ENCODE measurements around the gene DPF1.

DPF1 gene

GRCh38 chr19:38190061-38190460 is 34.0 kb downstream of the DPF1 start:
- DNase-seq (ENCODE audit: low spot score) = no peak
- TF ChIP-seq CTCF (IDR thresholded peaks at IDR 0.05; ENCODE audit: borderline replicate concordance, control extremely low read depth, extremely low read depth, insufficient read depth, missing control alignments) = no peak
- in situ Hi-C loops (cut with MboI; ENCODE audit: low sequenced_read_pairs, unreplicated experiment) = no loop called here

GRCh38 chr19:38185562-38185961 is 38.5 kb downstream of the DPF1 start:
- no peak for TF ChIP-seq CTCF (IDR thresholded peaks at IDR 0.05; ENCODE audit: borderline replicate concordance, control extremely low read depth, extremely low read depth, insufficient read depth, missing control alignments)
- no peak for DNase-seq (ENCODE audit: low spot score)
- in situ Hi-C loops (cut with MboI; ENCODE audit: low sequenced_read_pairs, unreplicated experiment) = no loop called here

- no peak for TF ChIP-seq CTCF (IDR thresholded peaks at IDR 0.05; ENCODE audit: borderline replicate concordance, control extremely low read depth, extremely low read depth, insufficient read depth, missing control alignments)
- no peak for DNase-seq (ENCODE audit: low spot score)
- in situ Hi-C loops (cut with MboI; ENCODE audit: low sequenced_read_pairs, unreplicated experiment) = no loop called here
These were observed 39.2 kb downstream of the DPF1 start for GRCh38 chr19:38184815-38185214.

- in situ Hi-C loops (cut with MboI; ENCODE audit: low sequenced_read_pairs, unreplicated experiment) = no loop called here
- TF ChIP-seq CTCF (IDR thresholded peaks at IDR 0.05; ENCODE audit: borderline replicate concordance, control extremely low read depth, extremely low read depth, insufficient read depth, missing control alignments) = no peak
- no peak for DNase-seq (ENCODE audit: low spot score)
These were observed 40.6 kb downstream of the DPF1 start for GRCh38 chr19:38183251-38183897.

GRCh38 chr19:38182536-38183210 is 41.3 kb downstream of the DPF1 start:
- DNase-seq (ENCODE audit: low spot score) = no peak
- in situ Hi-C loops (cut with MboI; ENCODE audit: low sequenced_read_pairs, unreplicated experiment) = no loop called here
- no peak for TF ChIP-seq CTCF (IDR thresholded peaks at IDR 0.05; ENCODE audit: borderline replicate concordance, control extremely low read depth, extremely low read depth, insufficient read depth, missing control alignments)

GRCh38 chr19:38180071-38180470 is 44.0 kb downstream of the DPF1 start:
- TF ChIP-seq CTCF (IDR thresholded peaks at IDR 0.05; ENCODE audit: borderline replicate concordance, control extremely low read depth, extremely low read depth, insufficient read depth, missing control alignments) = no peak
- in situ Hi-C loops (cut with MboI; ENCODE audit: low sequenced_read_pairs, unreplicated experiment) = no loop called here
- DNase-seq (ENCODE audit: low spot score) = no peak
